ENCODE measurements around the gene USP24. TPM values are rescaled to one million over a fixed set of nuclear protein-coding genes. Genes with fewer than 3 reads are reported as not detected.

The USP24 gene
- total RNA-seq, 1 experiment from 2014 or later: 38.5 TPM

DNA sequence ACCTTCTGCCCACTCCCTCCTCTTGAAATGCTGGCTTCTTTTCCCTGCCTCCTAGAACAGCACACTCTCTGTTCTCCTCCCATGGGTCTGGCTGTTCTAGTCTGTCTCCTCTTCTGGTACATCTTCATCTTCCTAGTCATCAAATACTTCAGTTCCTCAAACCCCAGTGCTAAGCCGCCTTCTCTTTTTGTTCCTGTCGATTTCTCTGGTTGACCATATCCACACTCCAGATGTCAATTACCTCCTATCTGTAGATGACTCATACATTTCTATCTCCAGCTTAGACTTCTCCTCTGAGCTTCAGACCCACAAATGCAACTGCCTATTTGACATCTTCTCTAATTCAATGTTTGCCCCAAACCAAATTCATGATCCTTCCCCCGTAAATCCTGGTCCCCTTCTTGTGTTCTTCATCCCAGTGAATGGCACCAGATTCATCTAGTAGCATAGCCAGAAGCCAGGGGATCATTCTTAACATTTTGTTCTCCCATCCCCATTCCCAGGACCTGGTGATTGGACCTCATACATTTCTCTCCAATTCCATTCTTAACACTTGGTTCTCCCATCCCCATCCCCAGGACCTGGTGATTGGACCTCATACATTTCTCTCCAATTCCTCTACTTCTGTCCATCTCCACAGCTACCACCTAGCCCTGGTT, 35.9 kb downstream of the USP24 start:
- H3K9me2 ChIP-seq (replicated peaks; ENCODE audit: low read length): no peaks in the 10 kb centered on the region
- no peak overlapping the region for H3K9ac ChIP-seq (ENCODE audit: low read length)
- no peak overlapping the region for H3K4me2 ChIP-seq (ENCODE audit: low read length)
- ChIA-PET CTCF (no interaction called here), POLR2A (ENCODE audit: unreplicated experiment) (interaction anchor here (0.6 kb wide), 1 partner anchor 65 kb away, joined by 6 read pairs; no protein-coding TSS in a partner anchor)
- H3F3A ChIP-seq (ENCODE audit: low read length, unreplicated experiment): no peaks in the 10 kb centered on the region
- intact Hi-C loops (cut with micrococcal nuclease): no loop called here
- peaks cover 5% of the 10 kb centered on the region for H3K4me1 ChIP-seq (ENCODE audit: insufficient read depth, low read length)
- H3K4me3 ChIP-seq (ENCODE audit: low read length): no peak overlapping the region
- H4K20me1 ChIP-seq (ENCODE audit: low read length): peaks cover 10% of the 10 kb centered on the region; the same call in 1 of the 2 replicates
- H2AFZ ChIP-seq (ENCODE audit: low read length): no peak overlapping the region
- H3K36me3 ChIP-seq (ENCODE audit: low read depth, low read length): peaks cover under 1% of the 10 kb centered on the region; the same call in 1 of the 2 replicates
- H3K9me3 ChIP-seq (ENCODE audit: low read length): no peaks in the 10 kb centered on the region
- BruUV-seq (replicated peaks): no TSS peak
- DNase-seq (no peak), ATAC-seq (peak; percentile 18; the same call in 1 of the 2 replicates)
- no peaks in the 10 kb centered on the region for H3K27me3 ChIP-seq (ENCODE audit: low read length)
- H3K79me2 ChIP-seq (ENCODE audit: low read length): peaks cover 60% of the 10 kb centered on the region
- H3K27ac ChIP-seq (ENCODE audit: low read length): no peak overlapping the region
- TF ChIP-seq CTCF (conservative IDR thresholded peaks at IDR 0.05; ENCODE audit: low read depth, low read length) (no peak), EZH2 (IDR thresholded peaks at IDR 0.05; ENCODE audit: low read length, unreplicated experiment) (no peak), EZH2phosphoT487 (IDR thresholded peaks at IDR 0.05; ENCODE audit: borderline replicate concordance, low read length) (no peak)

DNA sequence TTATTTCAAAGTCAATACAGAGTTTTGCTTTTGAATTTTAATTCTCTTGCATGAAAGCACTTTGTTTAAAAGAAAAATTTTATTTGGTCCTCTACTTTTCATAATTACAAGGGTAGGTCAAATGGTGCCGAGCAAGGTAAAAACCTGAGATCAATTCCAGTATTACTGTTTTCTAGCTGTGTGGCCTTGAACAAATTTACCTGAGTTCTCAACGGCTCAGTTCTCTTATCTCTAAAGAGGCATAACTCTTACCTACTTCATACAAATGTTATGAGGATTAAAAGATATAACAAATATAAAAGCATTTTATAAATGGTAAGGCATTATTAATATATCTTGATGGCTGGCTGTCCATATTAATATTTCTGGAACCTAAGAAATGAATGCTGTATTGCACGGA, 42.5 kb downstream of the USP24 start:
- no peak overlapping the region for H3K9ac ChIP-seq (ENCODE audit: low read length)
- POLR2A ChIA-PET (ENCODE audit: unreplicated experiment): no interaction called here
- H3K4me2 ChIP-seq (ENCODE audit: low read length): no peak overlapping the region
- BruUV-seq (replicated peaks): no TSS peak
- H3K9me3 ChIP-seq (ENCODE audit: low read length): no peaks in the 10 kb centered on the region
- no peak for DNase-seq
- no peaks in the 10 kb centered on the region for H3K27me3 ChIP-seq (ENCODE audit: low read length)
- peaks cover 13% of the 10 kb centered on the region; the same call in 1 of the 2 replicates for H3K36me3 ChIP-seq (ENCODE audit: low read depth, low read length)
- CTCF ChIA-PET: no interaction called here
- no peaks in the 10 kb centered on the region for H3F3A ChIP-seq (ENCODE audit: low read length, unreplicated experiment)
- no peak for ATAC-seq
- no peaks in the 10 kb centered on the region for H3K4me1 ChIP-seq (ENCODE audit: insufficient read depth, low read length)
- no peaks in the 10 kb centered on the region for H3K9me2 ChIP-seq (replicated peaks; ENCODE audit: low read length)
- H3K4me3 ChIP-seq (ENCODE audit: low read length): no peak overlapping the region
- TF ChIP-seq EZH2 (IDR thresholded peaks at IDR 0.05; ENCODE audit: low read length, unreplicated experiment): no peak
- TF ChIP-seq EZH2phosphoT487 (IDR thresholded peaks at IDR 0.05; ENCODE audit: borderline replicate concordance, low read length): no peak
- TF ChIP-seq CTCF (conservative IDR thresholded peaks at IDR 0.05; ENCODE audit: low read depth, low read length): no peak
- H3K27ac ChIP-seq (ENCODE audit: low read length): no peak overlapping the region
- intact Hi-C loops (cut with micrococcal nuclease): no loop called here
- H3K79me2 ChIP-seq (ENCODE audit: low read length): no peaks in the 10 kb centered on the region
- H4K20me1 ChIP-seq (ENCODE audit: low read length): 0 out of 2 replicates have a peak, but pooled peaks cover 6% of the 10 kb centered on the region
- no peak overlapping the region for H2AFZ ChIP-seq (ENCODE audit: low read length)

- H3K79me2 ChIP-seq (ENCODE audit: low read length): no peaks in the 10 kb centered on the region
- peaks cover 13% of the 10 kb centered on the region; the same call in 1 of the 2 replicates for H3K36me3 ChIP-seq (ENCODE audit: low read depth, low read length)
- DNase-seq (no peak), ATAC-seq (no peak)
- BruUV-seq (replicated peaks): no TSS peak
- H3K4me2 ChIP-seq (ENCODE audit: low read length): no peak overlapping the region
- no peak for TF ChIP-seq EZH2 (IDR thresholded peaks at IDR 0.05; ENCODE audit: low read length, unreplicated experiment)
- no peak for TF ChIP-seq CTCF (conservative IDR thresholded peaks at IDR 0.05; ENCODE audit: low read depth, low read length)
- no peak for TF ChIP-seq EZH2phosphoT487 (IDR thresholded peaks at IDR 0.05; ENCODE audit: borderline replicate concordance, low read length)
- H3K4me1 ChIP-seq (ENCODE audit: insufficient read depth, low read length): no peaks in the 10 kb centered on the region
- H3K9me3 ChIP-seq (ENCODE audit: low read length): no peaks in the 10 kb centered on the region
- intact Hi-C loops (cut with micrococcal nuclease): no loop called here
- H3K9me2 ChIP-seq (replicated peaks; ENCODE audit: low read length): no peaks in the 10 kb centered on the region
- H3K27ac ChIP-seq (ENCODE audit: low read length): no peak overlapping the region
- no peaks in the 10 kb centered on the region for H3K27me3 ChIP-seq (ENCODE audit: low read length)
- no peak overlapping the region for H3K4me3 ChIP-seq (ENCODE audit: low read length)
- ChIA-PET CTCF (no interaction called here), POLR2A (ENCODE audit: unreplicated experiment) (no interaction called here)
- no peak overlapping the region for H2AFZ ChIP-seq (ENCODE audit: low read length)
- H3F3A ChIP-seq (ENCODE audit: low read length, unreplicated experiment): no peaks in the 10 kb centered on the region
- no peak overlapping the region for H3K9ac ChIP-seq (ENCODE audit: low read length)
- 0 out of 2 replicates have a peak, but pooled peaks cover 5% of the 10 kb centered on the region for H4K20me1 ChIP-seq (ENCODE audit: low read length)
These were observed 42.9 kb downstream of the USP24 start for GRCh38 chr1:55172272-55172671.

Measured in PC-3 (cell line).